ENCODE data around the gene FOXP1. TPM values are rescaled to one million over a fixed set of nuclear protein-coding genes. Genes with fewer than 3 reads are reported as not detected.

Gene FOXP1
- total and polyA plus RNA-seq, 9 of the 15 experiments (the other 6 are each of a cell fraction or from before 2014, with no cell fraction given), result 7.7 to 34.5 (median 13.7) TPM

DNA sequence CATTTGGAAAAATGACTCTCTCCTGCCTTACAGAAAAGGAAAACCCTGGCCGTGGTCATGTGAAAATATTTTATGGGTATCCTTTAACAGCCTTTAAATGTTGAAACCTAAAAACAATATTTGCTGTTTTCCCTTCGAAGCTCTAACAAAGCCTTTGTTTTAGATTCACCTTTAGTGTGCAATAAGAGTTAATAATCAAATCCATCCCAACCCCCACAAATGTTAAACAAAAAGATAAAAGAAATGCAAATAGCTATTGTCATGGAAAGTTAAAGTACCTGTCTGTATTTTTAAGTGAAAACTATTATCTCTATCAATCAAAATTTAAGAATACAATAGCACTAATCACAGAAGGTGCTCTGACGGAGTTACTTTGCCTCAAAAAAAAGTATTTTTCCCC, 279.3 kb downstream of the FOXP1 start:
- H3K27ac ChIP-seq (ENCODE audit: extremely low read depth, low read depth, low read length), result no peak overlapping the region
- in situ Hi-C loops (cut with MboI), result no loop called here
- CTCF ChIA-PET (ENCODE audit: low intra/inter-chr PET ratio), result no interaction called here
- 72% methylated on average over 3 of the region's 3 CpGs for WGBS (ENCODE audit: insufficient coverage, low coverage, missing lambda C conversion rate)
- no peaks in the 10 kb centered on the region for H3K4me1 ChIP-seq (replicated peaks in 1 of 2; ENCODE audit: control insufficient read depth in 2 of 2, insufficient read depth in 2 of 2, low read length in 2 of 2)
- no peaks in the 10 kb centered on the region for H4K20me1 ChIP-seq (replicated peaks; ENCODE audit: control insufficient read depth, insufficient read depth, low read length)
- H3K9me3 ChIP-seq (replicated peaks; ENCODE audit: control insufficient read depth, insufficient read depth, low read depth, low read length), result no peaks in the 10 kb centered on the region
- TF ChIP-seq ZBTB7A (IDR thresholded peaks at IDR 0.05; ENCODE audit: borderline replicate concordance, control insufficient read depth, low read depth, low read length), result no peak
- TF ChIP-seq, protein P1, sequence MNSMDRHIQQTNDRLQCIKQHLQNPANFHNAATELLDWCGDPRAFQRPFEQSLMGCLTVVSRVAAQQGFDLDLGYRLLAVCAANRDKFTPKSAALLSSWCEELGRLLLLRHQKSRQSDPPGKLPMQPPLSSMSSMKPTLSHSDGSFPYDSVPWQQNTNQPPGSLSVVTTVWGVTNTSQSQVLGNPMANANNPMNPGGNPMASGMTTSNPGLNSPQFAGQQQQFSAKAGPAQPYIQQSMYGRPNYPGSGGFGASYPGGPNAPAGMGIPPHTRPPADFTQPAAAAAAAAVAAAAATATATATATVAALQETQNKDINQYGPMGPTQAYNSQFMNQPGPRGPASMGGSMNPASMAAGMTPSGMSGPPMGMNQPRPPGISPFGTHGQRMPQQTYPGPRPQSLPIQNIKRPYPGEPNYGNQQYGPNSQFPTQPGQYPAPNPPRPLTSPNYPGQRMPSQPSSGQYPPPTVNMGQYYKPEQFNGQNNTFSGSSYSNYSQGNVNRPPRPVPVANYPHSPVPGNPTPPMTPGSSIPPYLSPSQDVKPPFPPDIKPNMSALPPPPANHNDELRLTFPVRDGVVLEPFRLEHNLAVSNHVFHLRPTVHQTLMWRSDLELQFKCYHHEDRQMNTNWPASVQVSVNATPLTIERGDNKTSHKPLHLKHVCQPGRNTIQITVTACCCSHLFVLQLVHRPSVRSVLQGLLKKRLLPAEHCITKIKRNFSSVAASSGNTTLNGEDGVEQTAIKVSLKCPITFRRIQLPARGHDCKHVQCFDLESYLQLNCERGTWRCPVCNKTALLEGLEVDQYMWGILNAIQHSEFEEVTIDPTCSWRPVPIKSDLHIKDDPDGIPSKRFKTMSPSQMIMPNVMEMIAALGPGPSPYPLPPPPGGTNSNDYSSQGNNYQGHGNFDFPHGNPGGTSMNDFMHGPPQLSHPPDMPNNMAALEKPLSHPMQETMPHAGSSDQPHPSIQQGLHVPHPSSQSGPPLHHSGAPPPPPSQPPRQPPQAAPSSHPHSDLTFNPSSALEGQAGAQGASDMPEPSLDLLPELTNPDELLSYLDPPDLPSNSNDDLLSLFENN (IDR thresholded peaks at IDR 0.05; ENCODE audit: low read depth in 2 of 2, low read length in 2 of 2), result no peak
- TF ChIP-seq ZFPM2 (CRISPR knock-in tag; IDR thresholded peaks at IDR 0.05), result no peak
- TF ChIP-seq, protein P2, sequence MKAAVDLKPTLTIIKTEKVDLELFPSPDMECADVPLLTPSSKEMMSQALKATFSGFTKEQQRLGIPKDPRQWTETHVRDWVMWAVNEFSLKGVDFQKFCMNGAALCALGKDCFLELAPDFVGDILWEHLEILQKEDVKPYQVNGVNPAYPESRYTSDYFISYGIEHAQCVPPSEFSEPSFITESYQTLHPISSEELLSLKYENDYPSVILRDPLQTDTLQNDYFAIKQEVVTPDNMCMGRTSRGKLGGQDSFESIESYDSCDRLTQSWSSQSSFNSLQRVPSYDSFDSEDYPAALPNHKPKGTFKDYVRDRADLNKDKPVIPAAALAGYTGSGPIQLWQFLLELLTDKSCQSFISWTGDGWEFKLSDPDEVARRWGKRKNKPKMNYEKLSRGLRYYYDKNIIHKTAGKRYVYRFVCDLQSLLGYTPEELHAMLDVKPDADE (conservative IDR thresholded peaks at IDR 0.05; ENCODE audit: control insufficient read depth, low read depth, low read length), result no peak
- intact Hi-C loops (cut with micrococcal nuclease), result no loop called here
- H3K9ac ChIP-seq (ENCODE audit: insufficient read depth in 1 of 2, low read depth in 2 of 2, low read length in 2 of 2), result no peak overlapping the region
- no peaks in the 10 kb centered on the region for H3K27me3 ChIP-seq (ENCODE audit: control insufficient read depth in 2 of 2, insufficient read depth in 2 of 2, low read length in 2 of 2)
- H3K4me3 ChIP-seq, result no peak overlapping the region
- BruUV-seq (replicated peaks), result no TSS peak
- H3K36me3 ChIP-seq (ENCODE audit: control insufficient read depth, insufficient read depth, low read length), result no peaks in the 10 kb centered on the region
- no peak for ATAC-seq
- no peaks in the 10 kb centered on the region for H3K79me2 ChIP-seq (ENCODE audit: control insufficient read depth, insufficient read depth, low read length)
- H2AFZ ChIP-seq (ENCODE audit: low read depth, low read length), result no peak overlapping the region
- no peak overlapping the region for H3K4me2 ChIP-seq (ENCODE audit: insufficient read depth, low read length)
- FAIRE-seq, result no peak
- DNase-seq (ENCODE audit: extremely low read depth in 1 of 4, low spot score in 3 of 4), result no peak
- POLR2A ChIA-PET, result no interaction called here
- no peaks in the 10 kb centered on the region for H3K9me1 ChIP-seq (ENCODE audit: control insufficient read depth, insufficient read depth, low read length)
